GM12878 (cell line): ENCODE data around the gene CXorf65. TPM values are rescaled to one million over a fixed set of nuclear protein-coding genes. Genes with fewer than 3 reads are reported as not detected.

Source experiments
- ATAC-seq: fragments of 200-7000 bp; cut with Tn5 transposase; 3 replicates; pipeline ENCODE4 v1.9.1; 2020; ENCODE audit warnings: mild to moderate bottlenecking, moderate library complexity
- BruUV-seq: library from RNA; stranded (reverse); fragments of 400-500 nt; replicated peaks from 2 replicates; lab custom pipeline; 2021; lab: Mats Ljungman, UMichigan
- CTCF ChIA-PET: fragments of 300-600 bp; sonication (Branson Sonifier 250); formaldehyde crosslinking; extraction: SDS; loops from one replicate; lab custom pipeline; 2021; ENCODE audit warnings: inconsistent platforms; lab: Yijun Ruan, JAX
- POLR2A ChIA-PET: fragments of 350-600 bp; formaldehyde crosslinking; extraction: SDS; loops from one replicate; lab custom pipeline; 2021; ENCODE audit warnings: inconsistent platforms; lab: Charles Lee
- RAD21 ChIA-PET: fragments of 300-600 bp; sonication (Branson Sonifier 250); formaldehyde crosslinking; loops from one replicate; lab custom pipeline; 2023; ENCODE audit warnings: antibody characterized with exemption; ENCODE audit not compliant: unreplicated experiment; lab: Charles Lee
- SMC1A ChIA-PET: fragments of 300-600 bp; sonication (Branson Sonifier 250); formaldehyde crosslinking; loops from one replicate; lab custom pipeline; 2023; ENCODE audit not compliant: unreplicated experiment, uncharacterized antibody; lab: Charles Lee
- DNase-seq: peaks from one replicate; pipeline ENCODE4 v3.0.0-alpha.2; 2011; ENCODE audit warnings: low read depth, low spot score
- FAIRE-seq: peaks from 3 replicates; lab custom pipeline; 2011; peaks lifted over from hg19 to GRCh38; lab: Jason Lieb, UNC
- H2AFZ ChIP-seq: 2 replicates; pipeline ENCODE4 v1.6.0; 2011; ENCODE audit warnings: low read depth, low read length, control low read depth; ENCODE audit not compliant: control insufficient read depth
- H3K27ac ChIP-seq: 2 replicates; pipeline ENCODE4 v1.5.1; 2011; ENCODE audit warnings: control low read depth; ENCODE audit not compliant: control insufficient read depth, insufficient read depth
- H3K27me3 ChIP-seq, 2 experiments: replicated peaks in 1 of 2; 2 replicates each; pipeline versions ENCODE4 v1.6.0 to v1.6.1; 2011; ENCODE audit warnings: low read length in 1 of 2; ENCODE audit not compliant: control insufficient read depth in 2 of 2, insufficient read depth in 2 of 2
- H3K36me3 ChIP-seq, 2 experiments: 2 replicates each; pipeline ENCODE4 v1.5.1; 2011; ENCODE audit warnings: low read length in 1 of 2; ENCODE audit not compliant: control insufficient read depth in 2 of 2, insufficient read depth in 2 of 2
- H3K4me1 ChIP-seq: 2 replicates; pipeline ENCODE4 v1.6.1; 2011; ENCODE audit warnings: mild to moderate bottlenecking, low read length, moderate library complexity, mixed read lengths; ENCODE audit not compliant: control insufficient read depth, insufficient read depth
- H3K4me2 ChIP-seq: 2 replicates; pipeline ENCODE4 v1.6.0; 2011; ENCODE audit warnings: control low read depth; ENCODE audit not compliant: control insufficient read depth, insufficient read depth
- H3K4me3 ChIP-seq: fragments of 200-600 bp; sonication (generic); 2 replicates; pipeline ENCODE4 v1.5.1; 2016
- H3K79me2 ChIP-seq: 2 replicates; pipeline ENCODE4 v1.6.0; 2011; ENCODE audit warnings: low read length; ENCODE audit not compliant: control insufficient read depth, insufficient read depth
- H3K9ac ChIP-seq: 2 replicates; pipeline ENCODE4 v1.8.0; 2011; ENCODE audit warnings: low read length, control low read depth, mixed read lengths; ENCODE audit not compliant: control insufficient read depth, insufficient read depth
- H3K9me3 ChIP-seq: replicated peaks from 3 replicates; pipeline ENCODE4 v1.5.1; 2011; ENCODE audit warnings: mild to moderate bottlenecking, low read length; ENCODE audit not compliant: control insufficient read depth, insufficient read depth
- H4K20me1 ChIP-seq: 2 replicates; pipeline ENCODE4 v1.6.0; 2011; ENCODE audit not compliant: control insufficient read depth, insufficient read depth
- BCL11A ChIP-seq: IDR thresholded peaks from 2 replicates; pipeline ENCODE4 v1.6.1; 2011; ENCODE audit warnings: low read depth, low read length
- CEBPB ChIP-seq, 2 experiments: fragments of 150-350 bp in 1 of 2; IDR thresholded peaks; 2 replicates each; pipeline ENCODE4 v1.6.1; 2012 to 2014; ENCODE audit warnings: low read depth in 2 of 2, low read length in 2 of 2, borderline replicate concordance in 1 of 2, inconsistent platforms in 1 of 2
- HCFC1 ChIP-seq: fragments of 150-350 bp; IDR thresholded peaks from 2 replicates; pipeline ENCODE4 v1.6.1; 2014; ENCODE audit warnings: low read length
- IRF5 ChIP-seq: fragments of 450-650 bp; IDR thresholded peaks from 2 replicates; pipeline ENCODE4 v1.6.1; 2017; ENCODE audit warnings: borderline replicate concordance
- MEF2B ChIP-seq: fragments of 450-650 bp; IDR thresholded peaks from 2 replicates; pipeline ENCODE4 v1.6.1; 2018; ENCODE audit warnings: mild to moderate bottlenecking, moderate library complexity; ENCODE audit not compliant: partially characterized antibody, poor library complexity, severe bottlenecking
- NFXL1 ChIP-seq: fragments of 450-650 bp; IDR thresholded peaks from 2 replicates; pipeline ENCODE4 v1.6.1; 2017; ENCODE audit warnings: antibody characterized with exemption, mild to moderate bottlenecking, borderline replicate concordance
- NFYA ChIP-seq: IDR thresholded peaks from 2 replicates; pipeline ENCODE4 v1.6.1; 2011; ENCODE audit warnings: low read depth, mild to moderate bottlenecking, low read length, improper control_type of control experiment, borderline replicate concordance
- PML ChIP-seq: IDR thresholded peaks from 2 replicates; pipeline ENCODE4 v1.6.1; 2012; ENCODE audit warnings: low read length, inconsistent platforms
- RAD21 ChIP-seq: IDR thresholded peaks from 2 replicates; pipeline ENCODE4 v1.6.1; 2011; ENCODE audit warnings: mild to moderate bottlenecking, low read depth, low read length, moderate library complexity; ENCODE audit not compliant: insufficient read depth
- SMAD1 ChIP-seq: fragments of 450-650 bp; IDR thresholded peaks from 2 replicates; pipeline ENCODE4 v1.6.1; 2018; ENCODE audit warnings: mild to moderate bottlenecking, low read depth; ENCODE audit not compliant: partially characterized antibody
- SP1 ChIP-seq: IDR thresholded peaks from one replicate; pipeline ENCODE4 v1.6.1; 2011; ENCODE audit warnings: low read depth, low read length
- STAT1 ChIP-seq: fragments of 450-650 bp; conservative IDR thresholded peaks from 2 replicates; pipeline ENCODE4 v1.6.1; 2014; ENCODE audit warnings: antibody characterized with exemption, mild to moderate bottlenecking
- WGBS: methylation state at CpG from one replicate; pipeline ENCODE4 v1.1.6; 2016; ENCODE audit warnings: low lambda C conversion rate; ENCODE audit not compliant: insufficient replicate concordance, insufficient coverage; ENCODE audit errors: missing lambda C conversion rate; 5-methylcytosine and 5-hydroxymethylcytosine counted together
- in situ Hi-C: fragments of 300-500 bp; cut with MboI; formaldehyde crosslinking; loops from 9 replicates; pipeline ENCODE4 v1.14.3; 2018; ENCODE audit warnings: mixed read lengths
- intact Hi-C: fragments of 100-400 bp; cut with micrococcal nuclease; formaldehyde crosslinking; loops from one replicate; pipeline ENCODE4 v1.14.2; 2022; ENCODE audit not compliant: unreplicated experiment
- polyA plus RNA-seq, 11 experiments: library from polyadenylated mRNA; depleted of rRNA in 4 of 11; unstranded in 6 of 11; stranded (reverse) in 5 of 11; fragments of >200 nt; fragmentation: Nextera tagmentation in 4 of 11; fragmentation: Illumina TruSeq in 1 of 11; extraction: Ambion mirVana in 4 of 11; extraction: Trizol in 1 of 11; gene quantifications; 1 replicate in 1 of 11; 2 replicates in 10 of 11; pipeline versions ENCODE4 v1.2.1 to v1.2.3, GENCODE V29; 2011 to 2016; ENCODE audit warnings: inconsistent platforms in 2 of 11, missing spikeins in 2 of 11, low read depth in 1 of 11
- total RNA-seq, 4 experiments: library from RNA; depleted of rRNA in 3 of 4; stranded (reverse); fragments of >200 nt in 3 of 4; fragmentation: Illumina TruSeq in 1 of 4; extraction: Trizol in 1 of 4; gene quantifications; 2 replicates each; pipeline versions ENCODE4 v1.2.1 to v1.2.3, GENCODE V29; 2013 to 2021
- TF ChIP-seq, protein P1 (sequence below): fragments of 450-650 bp; IDR thresholded peaks from 2 replicates; pipeline ENCODE4 v1.6.1; 2016; ENCODE audit warnings: mild to moderate bottlenecking
- TF ChIP-seq, protein P2 (sequence below): fragments of 450-650 bp; IDR thresholded peaks from 2 replicates; pipeline ENCODE4 v1.6.1; 2017; ENCODE audit warnings: mild to moderate bottlenecking, moderate library complexity

The CXorf65 gene
- total and polyA plus RNA-seq, 10 of the 15 experiments (the other 5 are each of a cell fraction or from before 2014, with no cell fraction given), result 0.82 to 4.8 (median 2.3) TPM

DNA sequence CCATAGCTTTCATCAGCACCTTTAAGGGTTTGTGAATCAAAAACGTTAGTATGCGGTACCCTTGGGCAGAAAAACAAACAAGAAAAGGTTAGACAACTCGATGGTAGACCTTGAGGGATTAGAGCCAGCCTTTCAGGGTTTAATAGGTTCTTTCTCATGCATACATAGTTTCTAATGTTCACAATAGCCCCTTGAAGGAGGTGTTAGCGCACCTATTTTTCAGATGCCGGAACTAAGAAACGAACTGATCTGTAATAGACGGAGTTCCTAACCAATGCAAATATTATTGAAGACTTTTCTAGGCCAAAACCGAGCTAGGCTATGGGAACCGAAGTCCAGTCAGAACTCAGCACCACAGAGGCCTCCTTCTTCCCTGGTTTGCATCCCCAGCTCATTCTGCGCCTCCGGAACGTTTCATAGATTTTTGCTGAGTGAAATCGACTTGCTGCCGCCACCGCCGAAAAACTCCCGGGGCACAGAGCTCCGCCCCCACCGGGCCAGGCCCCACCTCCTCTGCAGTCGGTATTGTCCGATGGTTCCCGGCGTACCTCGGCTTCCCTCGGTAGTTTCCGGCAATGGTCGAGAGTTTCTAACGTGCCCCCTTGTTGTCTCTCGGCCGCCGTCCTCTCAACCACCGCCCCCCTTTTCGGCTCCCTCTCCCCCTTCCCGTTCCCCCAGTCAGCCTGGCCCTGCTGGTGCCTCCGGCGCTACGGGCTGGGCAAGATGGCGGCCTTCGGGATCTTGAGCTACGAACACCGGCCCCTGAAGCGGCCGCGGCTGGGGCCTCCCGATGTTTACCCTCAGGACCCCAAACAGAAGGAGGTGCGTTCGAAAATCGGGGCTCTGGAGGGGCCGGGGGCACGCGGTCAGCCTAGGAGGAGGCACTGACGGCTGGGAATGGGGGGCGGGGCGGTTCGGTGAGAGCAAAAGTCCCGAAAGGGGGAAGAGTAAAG, 11.8 kb upstream of the CXorf65 start, which contains the start of gene MED12 (continued):
- TF ChIP-seq, protein P1, sequence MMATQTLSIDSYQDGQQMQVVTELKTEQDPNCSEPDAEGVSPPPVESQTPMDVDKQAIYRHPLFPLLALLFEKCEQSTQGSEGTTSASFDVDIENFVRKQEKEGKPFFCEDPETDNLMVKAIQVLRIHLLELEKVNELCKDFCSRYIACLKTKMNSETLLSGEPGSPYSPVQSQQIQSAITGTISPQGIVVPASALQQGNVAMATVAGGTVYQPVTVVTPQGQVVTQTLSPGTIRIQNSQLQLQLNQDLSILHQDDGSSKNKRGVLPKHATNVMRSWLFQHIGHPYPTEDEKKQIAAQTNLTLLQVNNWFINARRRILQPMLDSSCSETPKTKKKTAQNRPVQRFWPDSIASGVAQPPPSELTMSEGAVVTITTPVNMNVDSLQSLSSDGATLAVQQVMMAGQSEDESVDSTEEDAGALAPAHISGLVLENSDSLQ, result 0 out of 2 replicates have a peak, but pooled peaks have one; percentile 15
- peak; percentile 66; the same call in 1 of the 2 replicates for TF ChIP-seq PML
- TF ChIP-seq SP1, result no peak

GRCh38 chrX:71117358-71117757, 10.8 kb upstream of the CXorf65 start:
- H3K9ac ChIP-seq, result no peak overlapping the region
- RAD21 ChIA-PET, result interaction anchor here (1.2 to 3.7 kb wide), 5 partner anchors 11 to 166 kb away, joined by 4 to 29 read pairs (median 7); partner anchors contain the start of gene NONO
- no peak for DNase-seq
- peaks cover 0 to 4% of the 10 kb centered on the region in 2 experiments; a peak in 3 of 4 replicates for H3K36me3 ChIP-seq
- H3K4me3 ChIP-seq, result no peak overlapping the region
- H3K27me3 ChIP-seq, result no peaks in the 10 kb centered on the region
- no TSS peak for BruUV-seq
- intact Hi-C loops, result loop anchor here (10.0 kb wide), 1 partner anchor 247 kb away; the partner anchor contains the start of gene TAF1
- SMC1A ChIA-PET, result interaction anchor here (1.0 to 2.3 kb wide), 7 partner anchors 13 to 59 kb away, joined by 3 to 18 read pairs (median 6); no protein-coding TSS in a partner anchor
- CTCF ChIA-PET, result interaction anchor here (1.6 to 2.5 kb wide), 4 partner anchors 12 to 20 kb away, joined by 6 to 17 read pairs (median 10); no protein-coding TSS in a partner anchor
- no peaks in the 10 kb centered on the region for H4K20me1 ChIP-seq
- WGBS, result 87% methylated on average over 10 of the region's 10 CpGs
- no peak for FAIRE-seq
- H3K27ac ChIP-seq, result 0 out of 2 replicates have a peak overlapping the region, but pooled peaks have one; percentile 81
- H3K9me3 ChIP-seq, result no peaks in the 10 kb centered on the region
- H2AFZ ChIP-seq, result no peak overlapping the region
- peaks cover 9% of the 10 kb centered on the region for H3K4me1 ChIP-seq
- in situ Hi-C loops, result no loop called here
- peaks cover 15% of the 10 kb centered on the region for H3K79me2 ChIP-seq
- POLR2A ChIA-PET, result interaction anchor here (0.6 to 3.1 kb wide), 12 partner anchors 8 to 459 kb away, joined by 3 to 34 read pairs (median 4); partner anchors contain the start of genes NONO, TAF1 and ZMYM3
- ATAC-seq, result no peak
- H3K4me2 ChIP-seq, result peak overlapping the region; percentile 71
- no peak for TF ChIP-seq BCL11A
- no peak for TF ChIP-seq NFYA
- no peak for TF ChIP-seq RAD21
- no peak for TF ChIP-seq SMAD1
- TF ChIP-seq NFXL1, result no peak
- TF ChIP-seq IRF5, result no peak
- no peak for TF ChIP-seq HCFC1
- TF ChIP-seq STAT1, result no peak
- no peak for TF ChIP-seq MEF2B
- TF ChIP-seq, protein P2, sequence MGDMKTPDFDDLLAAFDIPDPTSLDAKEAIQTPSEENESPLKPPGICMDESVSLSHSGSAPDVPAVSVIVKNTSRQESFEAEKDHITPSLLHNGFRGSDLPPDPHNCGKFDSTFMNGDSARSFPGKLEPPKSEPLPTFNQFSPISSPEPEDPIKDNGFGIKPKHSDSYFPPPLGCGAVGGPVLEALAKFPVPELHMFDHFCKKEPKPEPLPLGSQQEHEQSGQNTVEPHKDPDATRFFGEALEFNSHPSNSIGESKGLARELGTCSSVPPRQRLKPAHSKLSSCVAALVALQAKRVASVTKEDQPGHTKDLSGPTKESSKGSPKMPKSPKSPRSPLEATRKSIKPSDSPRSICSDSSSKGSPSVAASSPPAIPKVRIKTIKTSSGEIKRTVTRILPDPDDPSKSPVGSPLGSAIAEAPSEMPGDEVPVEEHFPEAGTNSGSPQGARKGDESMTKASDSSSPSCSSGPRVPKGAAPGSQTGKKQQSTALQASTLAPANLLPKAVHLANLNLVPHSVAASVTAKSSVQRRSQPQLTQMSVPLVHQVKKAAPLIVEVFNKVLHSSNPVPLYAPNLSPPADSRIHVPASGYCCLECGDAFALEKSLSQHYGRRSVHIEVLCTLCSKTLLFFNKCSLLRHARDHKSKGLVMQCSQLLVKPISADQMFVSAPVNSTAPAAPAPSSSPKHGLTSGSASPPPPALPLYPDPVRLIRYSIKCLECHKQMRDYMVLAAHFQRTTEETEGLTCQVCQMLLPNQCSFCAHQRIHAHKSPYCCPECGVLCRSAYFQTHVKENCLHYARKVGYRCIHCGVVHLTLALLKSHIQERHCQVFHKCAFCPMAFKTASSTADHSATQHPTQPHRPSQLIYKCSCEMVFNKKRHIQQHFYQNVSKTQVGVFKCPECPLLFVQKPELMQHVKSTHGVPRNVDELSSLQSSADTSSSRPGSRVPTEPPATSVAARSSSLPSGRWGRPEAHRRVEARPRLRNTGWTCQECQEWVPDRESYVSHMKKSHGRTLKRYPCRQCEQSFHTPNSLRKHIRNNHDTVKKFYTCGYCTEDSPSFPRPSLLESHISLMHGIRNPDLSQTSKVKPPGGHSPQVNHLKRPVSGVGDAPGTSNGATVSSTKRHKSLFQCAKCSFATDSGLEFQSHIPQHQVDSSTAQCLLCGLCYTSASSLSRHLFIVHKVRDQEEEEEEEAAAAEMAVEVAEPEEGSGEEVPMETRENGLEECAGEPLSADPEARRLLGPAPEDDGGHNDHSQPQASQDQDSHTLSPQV, result no peak
- no peak for TF ChIP-seq CEBPB (IDR thresholded peaks at IDR 0.05; ENCODE audit: borderline replicate concordance in 1 of 2, low read depth in 2 of 2, low read length in 2 of 2)
